Stimulated activated CD4-positive, alpha-beta T cell treated with anti-CD3 and anti-CD28 coated beads, Interleukin-4, amount 100 ng/mL, for 48 hours (primary cell): ENCODE measurements around the gene FGFR2.

Experiments used
- DNase-seq, 2 donors: peaks; one replicate each; pipeline ENCODE4 v3.0.0-alpha.2; 2020; ENCODE audit warnings: low read depth in 2 of 2

Gene FGFR2

GRCh38 chr10:121598263-121599249 lies at the start of gene FGFR2:
Gene FGFR2 (minus strand): TSS chr10:121598444. CDS start chr10:121593817, 4,627 bp downstream.
- no peak for DNase-seq

DNA sequence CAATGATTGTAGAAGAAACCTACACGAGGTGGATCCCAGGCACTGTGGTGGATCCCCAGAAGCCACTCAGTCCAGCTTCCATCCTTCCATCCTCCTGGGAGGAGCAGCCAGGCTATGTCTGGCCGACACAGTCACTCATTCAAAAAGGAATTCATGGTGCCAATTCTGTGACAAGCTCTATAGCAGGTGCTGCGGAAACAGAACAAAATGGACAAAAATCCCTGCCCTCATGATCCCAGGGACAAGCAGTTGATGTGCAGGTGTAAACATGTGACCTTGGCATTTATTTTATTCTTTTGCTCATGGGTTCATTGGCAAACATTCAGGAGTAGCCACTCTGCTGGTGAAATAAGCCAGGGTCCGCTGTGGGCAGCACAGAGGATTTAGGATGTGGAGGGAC lies 49.2 kb upstream of the FGFR2 start:
- DNase-seq: no peak

- DNase-seq: no peak
Measured at GRCh38 chr10:121645696-121646095, 47.5 kb upstream of the FGFR2 start.

DNA sequence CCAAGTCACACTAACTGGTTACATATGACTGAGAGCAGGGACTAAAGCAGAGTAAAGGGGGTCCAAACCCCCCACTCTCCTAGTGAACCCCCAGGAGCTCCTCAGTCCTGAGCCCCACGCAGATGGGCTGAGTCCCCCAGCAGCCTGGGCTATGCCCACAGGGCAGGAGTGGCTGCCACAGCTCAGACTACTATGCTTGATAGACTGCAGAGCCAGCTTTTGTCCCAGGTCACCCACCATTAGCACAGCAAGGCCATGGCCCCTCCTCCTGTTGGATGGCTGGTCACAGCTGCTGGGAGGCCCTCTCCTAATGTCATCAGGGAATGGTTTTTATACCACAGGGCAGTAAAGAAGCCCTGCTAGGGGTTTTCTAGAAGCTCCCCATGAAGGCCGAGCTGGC lies 46.3 kb upstream of the FGFR2 start:
- DNase-seq: no peak

DNA sequence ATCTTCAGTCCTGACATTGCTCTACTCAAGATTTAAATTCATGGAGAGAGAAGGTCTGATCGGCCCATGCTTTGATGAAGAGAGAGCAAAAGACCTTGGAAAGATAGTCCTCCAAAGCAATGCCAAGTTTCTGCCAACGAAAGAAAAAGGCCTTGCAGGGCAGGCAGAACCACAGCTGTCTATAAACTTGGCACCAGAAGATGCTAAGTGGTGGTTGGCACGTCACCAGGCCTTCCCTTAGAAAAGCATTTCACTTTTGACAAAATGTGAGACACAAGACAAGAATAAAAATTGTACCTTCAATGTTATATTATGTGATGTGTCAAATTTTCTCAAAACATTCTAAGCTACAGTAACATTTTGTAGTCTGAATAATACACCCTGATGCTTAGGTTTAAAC lies 42.0 kb upstream of the FGFR2 start:
- no peak for DNase-seq

DNA sequence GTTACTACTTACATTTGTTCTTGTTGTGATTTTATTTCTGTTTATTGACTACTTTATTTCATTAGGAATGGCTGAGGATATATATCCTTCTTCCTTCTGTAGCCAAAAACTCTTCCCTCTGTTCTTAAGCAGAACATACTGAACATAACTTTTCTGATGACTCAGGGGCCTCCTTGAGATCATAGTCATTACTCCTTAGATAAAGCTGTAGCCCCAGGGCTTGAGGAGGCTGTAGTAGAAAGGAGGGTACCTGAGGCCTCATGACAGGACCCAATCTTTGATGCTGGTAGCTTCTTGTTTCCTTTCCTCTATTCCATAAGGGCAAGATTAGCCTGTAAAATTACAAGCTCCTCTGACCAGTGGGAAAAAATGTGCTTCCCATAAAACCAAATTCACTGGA lies 41.2 kb upstream of the FGFR2 start:
- no peak for DNase-seq

DNA sequence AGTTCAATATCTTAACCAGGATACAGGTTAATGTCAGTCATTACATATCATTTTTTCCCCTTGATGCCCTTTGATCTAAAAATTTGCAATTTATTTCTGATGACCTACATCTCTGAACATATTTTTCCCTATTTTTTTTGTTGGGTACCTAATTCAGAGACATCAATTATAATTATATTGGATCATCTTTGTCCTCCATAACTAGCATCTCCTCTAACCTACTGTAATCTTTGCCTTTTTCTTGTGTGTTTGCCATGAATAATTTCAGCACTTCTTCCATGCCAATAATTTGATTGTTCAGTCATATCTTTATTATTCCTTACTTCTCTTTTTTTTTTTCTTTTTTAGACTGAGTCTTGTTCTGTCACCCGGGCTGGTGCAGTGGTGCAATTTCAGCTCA lies 39.2 kb upstream of the FGFR2 start:
- DNase-seq: no peak

- no peak for DNase-seq
Measured at GRCh38 chr10:121633056-121633455, 34.8 kb upstream of the FGFR2 start.

GRCh38 chr10:121631365-121632029 lies 33.3 kb upstream of the FGFR2 start:
- no peak for DNase-seq

DNA sequence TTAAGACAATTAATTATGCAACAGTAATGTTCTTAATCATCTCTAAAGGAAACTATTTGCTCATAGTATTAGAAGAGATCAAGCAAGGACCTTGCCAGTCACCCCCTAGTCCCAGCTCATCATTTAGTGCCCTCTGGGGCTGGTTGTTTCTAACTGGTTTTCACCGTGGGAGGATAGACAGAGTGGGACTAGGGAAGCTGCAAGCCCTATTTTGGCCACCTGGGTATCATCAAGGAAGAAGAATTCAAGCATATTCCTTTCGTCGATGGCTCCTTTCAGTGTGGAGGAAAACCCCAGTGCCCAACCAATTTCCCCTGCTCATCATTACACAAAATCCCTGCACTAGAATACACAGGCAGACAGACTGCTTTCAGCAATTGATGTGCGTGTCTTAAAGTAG lies 30.6 kb upstream of the FGFR2 start:
- DNase-seq: no peak

- DNase-seq: no peak
Measured at GRCh38 chr10:121627876-121628581, 29.8 kb upstream of the FGFR2 start.

- DNase-seq: no peak
Measured at GRCh38 chr10:121624836-121625486, 26.7 kb upstream of the FGFR2 start.

GRCh38 chr10:121618906-121619305 lies 20.7 kb upstream of the FGFR2 start:
- DNase-seq: no peak

- DNase-seq: no peak
Measured at GRCh38 chr10:121617176-121617575, 18.9 kb upstream of the FGFR2 start.

DNA sequence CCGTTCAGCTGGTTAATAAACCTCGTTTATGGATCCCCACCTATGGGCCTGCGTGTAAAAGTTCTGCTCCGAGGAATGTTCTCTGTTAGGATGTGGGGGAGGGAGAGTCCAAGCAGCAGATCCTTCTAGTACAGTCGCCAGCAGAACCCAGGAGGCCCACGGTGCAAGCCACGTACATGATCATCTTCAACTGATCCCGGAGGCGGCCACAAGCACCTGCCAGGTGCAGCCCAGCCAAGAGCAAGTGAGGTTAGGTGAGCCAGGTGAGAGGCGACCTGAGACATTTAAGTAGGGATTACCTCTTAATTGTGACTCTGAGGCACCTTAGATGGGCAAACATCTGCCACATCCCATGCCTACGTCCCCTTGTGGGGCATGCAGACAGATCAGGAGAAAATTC lies 18.0 kb upstream of the FGFR2 start:
- no peak for DNase-seq

DNA sequence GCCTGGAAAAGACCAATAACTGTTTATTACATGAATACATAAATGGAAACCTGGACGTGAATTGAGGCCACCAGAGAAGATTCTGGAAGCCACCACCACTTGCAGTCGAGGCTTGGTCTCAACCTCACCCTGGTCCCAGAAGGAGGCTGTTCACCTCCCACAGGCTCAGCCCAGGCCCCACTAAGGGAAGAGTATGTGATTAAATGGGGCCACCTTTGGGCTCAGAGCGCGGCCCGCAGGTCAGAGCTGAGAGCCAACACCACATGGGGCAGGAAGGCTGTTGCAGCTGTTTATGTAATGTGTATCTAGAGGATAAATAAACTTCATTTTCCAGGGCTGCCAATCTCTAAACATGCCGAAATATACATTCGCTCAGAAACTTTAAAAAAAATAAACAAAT lies 17.6 kb upstream of the FGFR2 start:
- no peak for DNase-seq

- DNase-seq: no peak
Measured at GRCh38 chr10:121615435-121615793, 17.2 kb upstream of the FGFR2 start.

DNA sequence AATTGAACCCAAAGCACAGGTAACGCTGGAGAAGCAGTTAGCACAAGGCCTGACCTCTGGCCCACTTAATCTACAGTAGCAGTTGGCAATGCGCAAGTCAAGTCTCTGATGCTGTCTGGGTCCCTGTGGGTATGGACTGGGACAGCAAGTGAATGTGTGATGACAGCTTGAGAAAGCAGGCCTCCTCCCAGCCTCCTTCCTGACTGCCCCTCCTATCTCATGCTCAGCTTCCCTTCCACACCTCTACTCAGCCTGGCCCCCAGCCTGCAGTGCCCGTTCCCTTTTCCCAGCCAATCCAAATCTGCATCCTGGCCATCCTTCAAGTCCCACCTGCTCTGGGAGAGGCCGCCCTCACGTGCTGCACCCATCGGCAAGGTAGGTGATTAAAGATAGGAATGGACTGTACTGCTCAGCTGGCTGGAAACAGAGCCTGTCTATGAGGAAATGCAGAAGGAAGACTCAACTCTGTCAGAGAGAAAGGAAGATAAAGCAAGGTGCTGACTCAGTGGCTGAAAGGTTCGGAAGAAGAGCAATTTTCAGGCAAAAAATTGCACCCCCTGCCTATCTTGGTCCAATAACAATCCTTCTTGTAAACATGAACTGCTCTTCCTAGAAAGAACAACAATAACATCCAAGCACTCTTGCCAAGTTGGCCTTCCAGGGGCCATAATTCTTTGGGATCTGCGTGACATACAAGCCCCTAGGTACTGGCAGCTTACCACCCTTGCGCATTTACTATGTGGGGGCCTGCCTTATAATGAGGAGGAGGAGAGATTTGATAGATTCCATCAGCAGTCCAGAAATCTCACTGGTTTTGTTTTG lies 16.6 kb upstream of the FGFR2 start:
- DNase-seq: no peak

- no peak for DNase-seq
Measured at GRCh38 chr10:121613456-121613855, 15.2 kb upstream of the FGFR2 start.

DNA sequence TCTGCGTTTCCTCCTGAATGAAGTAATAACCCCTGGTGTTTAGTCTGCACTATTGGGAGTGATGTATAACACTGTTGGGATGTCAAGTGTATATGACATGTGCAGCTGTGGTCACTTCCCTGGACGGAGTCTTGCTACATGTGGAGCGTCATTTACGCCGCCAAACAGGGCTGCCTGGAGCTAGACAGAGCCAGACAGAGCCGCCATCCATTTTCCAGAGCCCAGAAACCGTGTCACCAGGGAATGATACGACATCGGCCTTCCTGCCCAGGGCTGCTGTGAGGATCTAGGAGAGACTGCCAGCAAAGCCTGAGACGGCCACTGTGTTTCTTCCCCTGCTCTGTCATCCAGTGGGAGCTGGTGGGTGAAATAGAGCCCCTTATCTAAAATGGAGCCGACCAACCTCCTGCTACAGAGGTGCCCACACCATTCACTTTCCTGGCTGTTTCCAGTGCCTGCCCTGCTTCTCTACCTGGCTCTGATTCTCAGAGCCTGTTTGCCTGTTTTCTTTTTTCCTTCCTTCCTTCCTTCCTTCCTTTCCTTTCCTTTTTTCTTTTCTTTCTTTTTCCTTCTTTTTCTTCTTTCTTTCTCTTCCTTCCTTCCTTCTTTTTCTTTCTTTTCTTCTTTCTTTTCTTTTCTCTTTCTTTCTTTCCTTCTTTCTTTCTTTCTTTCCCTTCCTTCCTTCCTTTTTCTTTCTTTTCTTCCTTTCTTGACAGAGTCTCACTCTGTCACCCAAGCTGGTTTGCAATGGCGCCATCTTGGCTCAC lies 13.3 kb upstream of the FGFR2 start:
- DNase-seq: no peak
